Panc1 (cell line): ENCODE results near the gene NUP37. TPM values are rescaled to one million over a fixed set of nuclear protein-coding genes. Genes with fewer than 3 reads are reported as not detected.

ENCODE experiments used
- ATAC-seq: fragments of 200-7000 bp; cut with Tn5 transposase; 2 replicates; pipeline ENCODE4 v1.9.1; 2020; ENCODE audit warnings: mild to moderate bottlenecking, moderate library complexity
- BruUV-seq: library from RNA; stranded (reverse); fragments of 400-500 nt; replicated peaks from 2 replicates; lab custom pipeline; 2021; lab: Mats Ljungman, UMichigan
- CTCF ChIA-PET: fragments of 300-600 bp; sonication (Branson Sonifier 250); formaldehyde crosslinking; loops from one replicate; lab custom pipeline; 2022; ENCODE audit warnings: antibody characterized with exemption; lab: Charles Lee
- POLR2A ChIA-PET: fragments of 300-600 bp; sonication (Branson Sonifier 250); formaldehyde crosslinking; loops from one replicate; lab custom pipeline; 2022; ENCODE audit warnings: antibody characterized with exemption; lab: Charles Lee
- DNase-seq: peaks from one replicate; pipeline ENCODE4 v3.0.0-alpha.2; 2010; ENCODE audit warnings: low read depth, low spot score
- H3K27ac ChIP-seq: 2 replicates; pipeline ENCODE4 v1.5.1; 2011; ENCODE audit warnings: mild to moderate bottlenecking, low read length, inconsistent platforms
- H3K27me3 ChIP-seq: fragments of 200-500 bp; sonication (Bioruptor generic); 2 replicates; pipeline ENCODE4 v1.6.0; 2014; ENCODE audit warnings: low read length, inconsistent platforms; ENCODE audit not compliant: control insufficient read depth, insufficient read depth
- H3K36me3 ChIP-seq: fragments of 200-500 bp; sonication (Bioruptor generic); 2 replicates; pipeline ENCODE4 v1.5.1; 2014; ENCODE audit warnings: inconsistent platforms, mild to moderate bottlenecking, low read length, moderate library complexity; ENCODE audit not compliant: control insufficient read depth, insufficient read depth
- H3K4me1 ChIP-seq: 2 replicates; pipeline ENCODE4 v1.5.1; 2011; ENCODE audit warnings: inconsistent platforms, mild to moderate bottlenecking, low read length, moderate library complexity; ENCODE audit not compliant: control insufficient read depth, insufficient read depth
- H3K4me3 ChIP-seq, 2 experiments: 2 replicates each; pipeline ENCODE4 v1.5.1; 2011 to 2012; ENCODE audit warnings: low read depth in 2 of 2, low read length in 2 of 2, mild to moderate bottlenecking in 2 of 2, inconsistent platforms in 1 of 2, moderate library complexity in 1 of 2
- H3K9me3 ChIP-seq: fragments of 200-500 bp; sonication (Bioruptor generic); 2 replicates; pipeline ENCODE4 v1.5.1; 2014; ENCODE audit warnings: low read depth, mild to moderate bottlenecking, inconsistent platforms, low read length, moderate library complexity; ENCODE audit not compliant: control insufficient read depth, insufficient read depth
- CTCF ChIP-seq: fragments of 450-650 bp; IDR thresholded peaks from 2 replicates; pipeline ENCODE4 v1.5.1; 2017; ENCODE audit warnings: mild to moderate bottlenecking
- POLR2AphosphoS5 ChIP-seq: IDR thresholded peaks from 2 replicates; pipeline ENCODE4 v1.6.1; 2012; ENCODE audit warnings: mild to moderate bottlenecking, low read depth, low read length, moderate library complexity
- REST ChIP-seq, 2 experiments: IDR thresholded peaks; 2 replicates each; pipeline ENCODE4 v1.6.1; 2011 to 2012; ENCODE audit warnings: low read depth in 2 of 2, control low read depth in 1 of 2, low read length in 1 of 2, mild to moderate bottlenecking in 1 of 2, moderate library complexity in 1 of 2; ENCODE audit not compliant: insufficient read depth in 1 of 2
- SIN3A ChIP-seq: IDR thresholded peaks from 2 replicates; pipeline ENCODE4 v1.6.1; 2012; ENCODE audit warnings: low read depth, mild to moderate bottlenecking, low read length, moderate library complexity, borderline replicate concordance; ENCODE audit not compliant: insufficient read depth
- TCF7L2 ChIP-seq: IDR thresholded peaks from 2 replicates; pipeline ENCODE4 v1.6.1; 2011; ENCODE audit warnings: mild to moderate bottlenecking, low read depth, low read length, inconsistent platforms
- in situ Hi-C: cut with HindIII; loops from 2 replicates; pipeline ENCODE4 v1.10.0; 2016; ENCODE audit warnings: low sequenced_read_pairs, low pct_unique_long_range_greater_than_20kb
- intact Hi-C: fragments of 100-400 bp; cut with micrococcal nuclease; formaldehyde crosslinking; loops from one replicate; pipeline ENCODE4 v1.10.0; 2022; ENCODE audit not compliant: unreplicated experiment
- total RNA-seq: library from RNA; stranded (reverse); gene quantifications from one replicate; pipeline ENCODE4 v1.2.1, GENCODE V29; 2021; ENCODE audit not compliant: unreplicated experiment

Gene NUP37
- total RNA-seq, 1 experiment from 2014 or later = 47.7 TPM

GRCh38 chr12:102061096-102061559 is 58.8 kb downstream of the NUP37 start:
- ChIA-PET CTCF (no interaction called here), POLR2A (no interaction called here)
- Histone ChIP-seq H3K9me3 (no peaks in the 10 kb centered on the region), H3K4me1 (no peaks in the 10 kb centered on the region), H3K4me3 (peak overlapping the region; percentile 87 to 94), H3K36me3 (no peaks in the 10 kb centered on the region; the same call in 1 of the 2 replicates), H3K27me3 (no peaks in the 10 kb centered on the region), H3K27ac (peak overlapping the region; percentile 92)
- no TSS peak for BruUV-seq
- intact Hi-C loops (no loop called here), in situ Hi-C loops (no loop called here)
- ATAC-seq (no peak), DNase-seq (no peak)
- TF ChIP-seq TCF7L2 (0 out of 2 replicates have a peak, but pooled peaks have one; percentile 5), POLR2AphosphoS5 (no peak), SIN3A (0 out of 2 replicates have a peak, but pooled peaks have one; percentile 3)

- no peaks in the 10 kb centered on the region for H3K9me3 ChIP-seq
- POLR2A ChIA-PET = no interaction called here
- ATAC-seq (no peak), DNase-seq (no peak)
- H3K4me3 ChIP-seq = no peak overlapping the region
- in situ Hi-C loops (no loop called here), intact Hi-C loops (no loop called here)
- H3K27ac ChIP-seq = no peak overlapping the region
- no peaks in the 10 kb centered on the region for H3K27me3 ChIP-seq
- H3K4me1 ChIP-seq = no peaks in the 10 kb centered on the region
- H3K36me3 ChIP-seq = no peaks in the 10 kb centered on the region; the same call in 1 of the 2 replicates
- no TSS peak for BruUV-seq
- CTCF ChIA-PET = no interaction called here
- TF ChIP-seq REST (IDR thresholded peaks at IDR 0.05; ENCODE audit: insufficient read depth in 1 of 2, low read depth in 2 of 2, low read length in 1 of 2) (no peak), TCF7L2 (no peak)
Measured at GRCh38 chr12:102059343-102059742, 60.6 kb downstream of the NUP37 start.

GRCh38 chr12:102054345-102054744 is 65.6 kb downstream of the NUP37 start:
- ATAC-seq (no peak), DNase-seq (no peak)
- Histone ChIP-seq H3K36me3 (no peaks in the 10 kb centered on the region), H3K4me1 (no peaks in the 10 kb centered on the region), H3K27ac (no peak overlapping the region), H3K27me3 (no peaks in the 10 kb centered on the region), H3K4me3 (no peak overlapping the region), H3K9me3 (no peaks in the 10 kb centered on the region)
- BruUV-seq = no TSS peak
- in situ Hi-C loops = no loop called here
- CTCF ChIA-PET = no interaction called here
- TF ChIP-seq REST (IDR thresholded peaks at IDR 0.05; ENCODE audit: insufficient read depth in 1 of 2, low read depth in 2 of 2, low read length in 1 of 2) = no peak
- TF ChIP-seq POLR2AphosphoS5 = no peak
- no peak for TF ChIP-seq CTCF
- TF ChIP-seq TCF7L2 = no peak
- POLR2A ChIA-PET = no interaction called here
- intact Hi-C loops = no loop called here
